K562 (cell line): ENCODE results near the gene TMIGD1. TPM values are rescaled to one million over a fixed set of nuclear protein-coding genes. Genes with fewer than 3 reads are reported as not detected.
A peak's percentile ranks its signal among the peaks of the same experiment; 100 is the strongest.

Experiments used
- ATAC-seq: fragments of 200-7000 bp; cut with Tn5 transposase; 3 replicates; pipeline ENCODE4 v1.9.1; 2020; ENCODE audit warnings: moderate library complexity
- BruUV-seq: library from RNA; stranded (reverse); fragments of 400-500 nt; replicated peaks from 2 replicates; lab custom pipeline; 2021; lab: Mats Ljungman, UMichigan
- CTCF ChIA-PET: fragments of 300-600 bp; formaldehyde crosslinking; extraction: SDS; loops from one replicate; lab custom pipeline; 2021; ENCODE audit warnings: low intra/inter-chr PET ratio; lab: Yijun Ruan, JAX
- POLR2A ChIA-PET: fragments of 300-600, 350-650 bp; sonication (Branson Sonifier 250); formaldehyde crosslinking; extraction: SDS; loops from one replicate; lab custom pipeline; 2021; ENCODE audit warnings: antibody characterized with exemption, inconsistent platforms; lab: Yijun Ruan, JAX
- DNase-seq, 4 experiments: peaks; one replicate each; pipeline versions ENCODE4 v3.0.0 to v3.0.0-alpha.2; 2011 to 2018; ENCODE audit warnings: low spot score in 3 of 4, mixed read lengths in 3 of 4; ENCODE audit errors: extremely low read depth in 1 of 4
- FAIRE-seq: peaks from 2 replicates; lab custom pipeline; 2011; peaks lifted over from hg19 to GRCh38; lab: Jason Lieb, UNC
- H2AFZ ChIP-seq: 2 replicates; pipeline ENCODE4 v1.6.0; 2011; ENCODE audit warnings: low read depth, low read length, control low read depth, inconsistent platforms
- H3K27ac ChIP-seq: fragments of 200-600 bp; 3 replicates; pipeline ENCODE4 v1.8.0; 2011; ENCODE audit warnings: low read depth, mild to moderate bottlenecking, control low read depth, inconsistent platforms, low read length, moderate library complexity, mixed read lengths; ENCODE audit errors: extremely low read depth
- H3K27me3 ChIP-seq, 2 experiments: fragments of 300-600 bp in 1 of 2; 2 replicates in 1 of 2; 3 replicates in 1 of 2; pipeline versions ENCODE4 v1.6.0 to v1.8.0; 2011; ENCODE audit warnings: inconsistent platforms in 2 of 2, low read length in 2 of 2, mild to moderate bottlenecking in 1 of 2, mixed read lengths in 1 of 2, moderate library complexity in 1 of 2; ENCODE audit not compliant: control insufficient read depth in 2 of 2, insufficient read depth in 2 of 2
- H3K36me3 ChIP-seq: fragments of 300-600 bp; 3 replicates; pipeline ENCODE4 v1.8.0; 2011; ENCODE audit warnings: mild to moderate bottlenecking, low read length, inconsistent platforms; ENCODE audit not compliant: control insufficient read depth, insufficient read depth
- H3K4me1 ChIP-seq, 2 experiments: fragments of 200-600 bp in 1 of 2; replicated peaks in 1 of 2; 2 replicates in 1 of 2; 3 replicates in 1 of 2; pipeline versions ENCODE4 v1.5.1 to v1.8.0; 2011; ENCODE audit warnings: inconsistent platforms in 2 of 2, low read length in 2 of 2, mild to moderate bottlenecking in 1 of 2, mixed read lengths in 1 of 2, moderate library complexity in 1 of 2; ENCODE audit not compliant: control insufficient read depth in 2 of 2, insufficient read depth in 2 of 2
- H3K4me2 ChIP-seq: 2 replicates; pipeline ENCODE4 v1.6.1; 2011; ENCODE audit warnings: low read length, control low read depth, inconsistent platforms, mixed read lengths; ENCODE audit not compliant: insufficient read depth
- H3K4me3 ChIP-seq: fragments of 200-600 bp; sonication (generic), shearing (Covaris generic); 2 replicates; pipeline ENCODE4 v1.5.1; 2016; ENCODE audit warnings: control low read depth, inconsistent platforms
- H3K79me2 ChIP-seq: fragments of 200-600 bp; 3 replicates; pipeline ENCODE4 v1.8.0; 2011; ENCODE audit warnings: low read length, inconsistent platforms; ENCODE audit not compliant: control insufficient read depth, insufficient read depth
- H3K9ac ChIP-seq, 2 experiments: 2 replicates each; pipeline versions ENCODE4 v1.6.0 to v1.6.1; 2011; ENCODE audit warnings: low read depth in 2 of 2, low read length in 2 of 2, control low read depth in 1 of 2, inconsistent platforms in 1 of 2, mild to moderate bottlenecking in 1 of 2, mixed read lengths in 1 of 2; ENCODE audit not compliant: insufficient read depth in 1 of 2
- H3K9me1 ChIP-seq: one replicate; pipeline ENCODE4 v1.6.0; 2011; ENCODE audit warnings: inconsistent platforms, mild to moderate bottlenecking, low read length, moderate library complexity; ENCODE audit not compliant: control insufficient read depth, insufficient read depth
- H3K9me3 ChIP-seq: replicated peaks from 2 replicates; pipeline ENCODE4 v1.5.1; 2011; ENCODE audit warnings: low read depth, low read length, inconsistent platforms; ENCODE audit not compliant: control insufficient read depth, insufficient read depth
- H4K20me1 ChIP-seq: replicated peaks from 2 replicates; pipeline ENCODE4 v1.6.1; 2011; ENCODE audit warnings: low read length, inconsistent platforms, mixed read lengths; ENCODE audit not compliant: control insufficient read depth, insufficient read depth
- BRD4 ChIP-seq: fragments of 200-600 bp; sonication (generic); IDR thresholded peaks from 2 replicates; pipeline ENCODE4 v1.6.1; 2017; ENCODE audit warnings: inconsistent platforms
- BRD9 ChIP-seq: fragments of 450-650 bp; IDR thresholded peaks from 2 replicates; pipeline ENCODE4 v1.6.1; 2018; ENCODE audit warnings: low read depth; ENCODE audit not compliant: partially characterized antibody
- CBX8 ChIP-seq: fragments of 200-600 bp; sonication (generic); IDR thresholded peaks from 2 replicates; pipeline ENCODE4 v1.6.1; 2012; ENCODE audit warnings: borderline replicate concordance, mixed run types, low read depth, mild to moderate bottlenecking, moderate library complexity, mixed read lengths, low read length, control low read depth, inconsistent platforms; ENCODE audit not compliant: poor library complexity, severe bottlenecking; ENCODE audit errors: extremely low read depth
- GATA2 ChIP-seq: sonication (generic); formaldehyde crosslinking; IDR thresholded peaks from 2 replicates; pipeline ENCODE4 v1.4.0; 2020; ENCODE audit warnings: mild to moderate bottlenecking, missing genetic modification reagents
- LCOR ChIP-seq: sonication (generic); formaldehyde crosslinking; IDR thresholded peaks from 2 replicates; pipeline ENCODE4 v1.8.0; 2022; ENCODE audit warnings: mild to moderate bottlenecking, missing genetic modification reagents
- MCM2 ChIP-seq: fragments of 450-650 bp; IDR thresholded peaks from 2 replicates; pipeline ENCODE4 v1.6.1; 2017; ENCODE audit warnings: low read depth, mild to moderate bottlenecking
- TCF3 ChIP-seq: sonication (generic); formaldehyde crosslinking; IDR thresholded peaks from 2 replicates; pipeline ENCODE4 v1.4.0; 2020; ENCODE audit warnings: mild to moderate bottlenecking, missing genetic modification reagents
- TCFL5 ChIP-seq: fragments of 250-450 bp; sonication (Bioruptor Pico); conservative IDR thresholded peaks from 2 replicates; pipeline ENCODE4 v1.6.1; 2021; ENCODE audit warnings: mild to moderate bottlenecking, moderate library complexity, matching md5 sums
- ZNF707 ChIP-seq: fragments of 250-450 bp; sonication (Bioruptor Pico); conservative IDR thresholded peaks from 2 replicates; pipeline ENCODE4 v1.8.0; 2022; ENCODE audit warnings: inconsistent platforms, mild to moderate bottlenecking, moderate library complexity
- WGBS: fragments of 100-300 bp; shearing (Covaris generic); methylation state at CpG from one replicate; pipeline ENCODE4 v1.1.6; 2016; ENCODE audit warnings: low coverage, mixed read lengths; ENCODE audit not compliant: insufficient coverage; ENCODE audit errors: missing lambda C conversion rate; 5-methylcytosine and 5-hydroxymethylcytosine counted together
- in situ Hi-C: fragments of 300-500 bp; cut with MboI; formaldehyde crosslinking; loops from 4 replicates; pipeline ENCODE4 v1.15.0; 2018; ENCODE audit warnings: inconsistent platforms, mixed read lengths
- intact Hi-C: fragments of 100-400 bp; cut with micrococcal nuclease; formaldehyde crosslinking; loops from 2 replicates; pipeline ENCODE4 v1.14.2; 2022
- polyA plus RNA-seq, 8 experiments: library from polyadenylated mRNA; depleted of rRNA in 4 of 8; stranded (reverse) in 5 of 8; unstranded in 3 of 8; fragments of >200 nt; fragmentation: Nextera tagmentation in 2 of 8; fragmentation: Illumina TruSeq in 1 of 8; extraction: Ambion mirVana in 2 of 8; extraction: Trizol in 1 of 8; gene quantifications; 2 replicates each; pipeline versions ENCODE4 v1.2.1 to v1.2.3, GENCODE V29; 2011 to 2014; ENCODE audit warnings: inconsistent platforms in 1 of 8, missing spikeins in 1 of 8
- total RNA-seq, 7 experiments: library from RNA; depleted of rRNA in 6 of 7; stranded (reverse); fragments of >200 nt in 6 of 7; fragmentation: Illumina TruSeq in 2 of 7; extraction: Trizol in 2 of 7; gene quantifications; 2 replicates each; pipeline versions ENCODE4 v1.2.1 to v1.2.3, GENCODE V29; 2011 to 2021; ENCODE audit warnings: low replicate concordance in 1 of 7
- TF ChIP-seq, protein P1 (sequence below), 3 experiments: fragments of 200-800 bp in 1 of 3; fragments of 250-450 bp in 1 of 3; fragments of 450-650 bp in 1 of 3; sonication (Bioruptor Pico) in 1 of 3; sonication (Bioruptor generic) in 1 of 3; formaldehyde crosslinking in 1 of 3; IDR thresholded peaks; 2 replicates each; pipeline versions ENCODE4 v1.6.1 to v1.8.0; 2016 to 2022; ENCODE audit warnings: mild to moderate bottlenecking in 2 of 3, missing genetic modification characterization in 2 of 3, missing compliant biosample characterization in 1 of 3, moderate library complexity in 1 of 3

TMIGD1 gene
- total and polyA plus RNA-seq, 9 of the 15 experiments (the other 6 are each of a cell fraction or from before 2014, with no cell fraction given), result not detected

DNA sequence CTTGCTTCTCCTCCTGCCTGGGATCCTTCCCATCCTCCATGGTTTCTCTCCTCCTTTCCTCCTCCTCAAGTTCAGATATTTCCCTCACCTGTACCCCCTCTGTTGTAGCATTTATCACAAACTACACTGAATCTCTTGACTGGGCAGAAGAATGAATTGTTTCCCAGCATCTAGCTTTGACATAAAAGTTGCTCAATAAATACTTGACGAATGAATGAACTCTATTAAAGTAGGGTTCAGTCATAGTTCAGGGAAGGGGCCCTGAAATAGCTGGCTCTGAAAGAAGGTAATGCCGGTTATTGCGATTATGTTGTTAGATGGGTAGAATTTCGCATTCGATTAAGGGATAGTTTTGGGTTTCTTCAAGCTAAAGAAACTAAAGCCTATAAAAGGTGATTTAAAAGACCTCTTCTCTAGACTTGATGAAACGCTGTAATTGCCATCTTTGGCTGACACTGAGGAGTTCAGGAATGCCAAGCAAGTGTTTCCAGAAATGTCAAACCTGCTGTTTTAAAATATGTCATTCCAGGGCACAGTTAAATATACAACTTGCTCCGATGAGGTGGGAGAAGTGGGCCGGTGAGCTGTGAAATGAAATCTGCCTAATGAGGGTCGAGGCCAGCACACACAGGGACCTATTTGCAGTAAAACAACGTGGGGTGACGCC lies 43.9 kb upstream of the TMIGD1 start:
- TF ChIP-seq TCF3 (CRISPR knock-in tag), result no peak
- no peak for TF ChIP-seq TCFL5 (CRISPR knock-in tag)
- no peak for TF ChIP-seq ZNF707 (CRISPR knock-in tag)
- no peak for TF ChIP-seq MCM2
- TF ChIP-seq BRD9, result no peak
- TF ChIP-seq GATA2 (CRISPR knock-in tag), result no peak
- TF ChIP-seq, protein P1, sequence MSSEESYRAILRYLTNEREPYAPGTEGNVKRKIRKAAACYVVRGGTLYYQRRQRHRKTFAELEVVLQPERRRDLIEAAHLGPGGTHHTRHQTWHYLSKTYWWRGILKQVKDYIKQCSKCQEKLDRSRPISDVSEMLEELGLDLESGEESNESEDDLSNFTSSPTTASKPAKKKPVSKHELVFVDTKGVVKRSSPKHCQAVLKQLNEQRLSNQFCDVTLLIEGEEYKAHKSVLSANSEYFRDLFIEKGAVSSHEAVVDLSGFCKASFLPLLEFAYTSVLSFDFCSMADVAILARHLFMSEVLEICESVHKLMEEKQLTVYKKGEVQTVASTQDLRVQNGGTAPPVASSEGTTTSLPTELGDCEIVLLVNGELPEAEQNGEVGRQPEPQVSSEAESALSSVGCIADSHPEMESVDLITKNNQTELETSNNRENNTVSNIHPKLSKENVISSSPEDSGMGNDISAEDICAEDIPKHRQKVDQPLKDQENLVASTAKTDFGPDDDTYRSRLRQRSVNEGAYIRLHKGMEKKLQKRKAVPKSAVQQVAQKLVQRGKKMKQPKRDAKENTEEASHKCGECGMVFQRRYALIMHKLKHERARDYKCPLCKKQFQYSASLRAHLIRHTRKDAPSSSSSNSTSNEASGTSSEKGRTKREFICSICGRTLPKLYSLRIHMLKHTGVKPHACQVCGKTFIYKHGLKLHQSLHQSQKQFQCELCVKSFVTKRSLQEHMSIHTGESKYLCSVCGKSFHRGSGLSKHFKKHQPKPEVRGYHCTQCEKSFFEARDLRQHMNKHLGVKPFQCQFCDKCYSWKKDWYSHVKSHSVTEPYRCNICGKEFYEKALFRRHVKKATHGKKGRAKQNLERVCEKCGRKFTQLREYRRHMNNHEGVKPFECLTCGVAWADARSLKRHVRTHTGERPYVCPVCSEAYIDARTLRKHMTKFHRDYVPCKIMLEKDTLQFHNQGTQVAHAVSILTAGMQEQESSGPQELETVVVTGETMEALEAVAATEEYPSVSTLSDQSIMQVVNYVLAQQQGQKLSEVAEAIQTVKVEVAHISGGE (CRISPR knock-in tag; IDR thresholded peaks at IDR 0.05), result no peak
- no peak for TF ChIP-seq BRD4
- no peak for TF ChIP-seq LCOR (CRISPR knock-in tag)
- TF ChIP-seq CBX8, result no peak
- Histone ChIP-seq H3K4me2 (peak overlapping the region; percentile 88), H2AFZ (peak overlapping the region; percentile 93), H3K4me1 (peaks cover 21 to 33% of the 10 kb centered on the region in 2 experiments), H4K20me1 (peaks cover 6% of the 10 kb centered on the region; the same call in 1 of the 2 replicates), H3K4me3 (no peak overlapping the region), H3K36me3 (no peaks in the 10 kb centered on the region), H3K79me2 (peaks cover 26% of the 10 kb centered on the region), H3K27me3 (no peaks in the 10 kb centered on the region), H3K9me1 (no peaks in the 10 kb centered on the region), H3K9me3 (no peaks in the 10 kb centered on the region), H3K9ac (no peak overlapping the region), H3K27ac (no peak overlapping the region)
- intact Hi-C loops, result loop anchor here (2.0 kb wide), 1 partner anchor 33 kb away; no protein-coding TSS in a partner anchor
- in situ Hi-C loops, result no loop called here
- DNase-seq (no peak), ATAC-seq (no peak), FAIRE-seq (no peak)
- no TSS peak for BruUV-seq
- WGBS, result 71% methylated on average over 11 of the region's 11 CpGs
- POLR2A ChIA-PET, result interaction anchor here (0.7 to 1.1 kb wide), 2 partner anchors 11 to 273 kb away, joined by 3 read pairs; no protein-coding TSS in a partner anchor
- CTCF ChIA-PET, result no interaction called here
